Endothelial cell (in vitro differentiated cells): ENCODE data around the gene AK9. TPM values are rescaled to one million over a fixed set of nuclear protein-coding genes. Genes with fewer than 3 reads are reported as not detected.

Experiments
- DNase-seq: peaks from one replicate; pipeline ENCODE4 v3.0.0; 2021; ENCODE audit warnings: low spot score
- H3K27ac Mint-ChIP-seq: one replicate; pipeline ENCODE4 v1.8.0; 2021; ENCODE audit warnings: mixed read lengths, inconsistent platforms; ENCODE audit not compliant: unreplicated experiment
- H3K27me3 Mint-ChIP-seq: one replicate; pipeline ENCODE4 v1.8.0; 2021; ENCODE audit warnings: mild to moderate bottlenecking, moderate library complexity, mixed read lengths, inconsistent platforms; ENCODE audit not compliant: unreplicated experiment
- H3K36me3 Mint-ChIP-seq: one replicate; pipeline ENCODE4 v1.8.0; 2021; ENCODE audit warnings: mild to moderate bottlenecking, low read depth, mixed read lengths, inconsistent platforms; ENCODE audit not compliant: unreplicated experiment
- H3K4me1 Mint-ChIP-seq: one replicate; pipeline ENCODE4 v1.8.0; 2021; ENCODE audit warnings: mild to moderate bottlenecking, mixed read lengths, inconsistent platforms; ENCODE audit not compliant: unreplicated experiment
- H3K4me3 Mint-ChIP-seq: one replicate; pipeline ENCODE4 v1.8.0; 2021; ENCODE audit warnings: mild to moderate bottlenecking, mixed read lengths, inconsistent platforms; ENCODE audit not compliant: unreplicated experiment
- H3K9me3 Mint-ChIP-seq: one replicate; pipeline ENCODE4 v1.8.0; 2021; ENCODE audit warnings: mixed read lengths, inconsistent platforms; ENCODE audit not compliant: unreplicated experiment
- total RNA-seq: library from RNA; stranded (reverse); fragmentation: NEBNext Ultra II Directional; extraction: Animal tissue kit (Norgen Biotek cat#: 25700); gene quantifications from one replicate; pipeline ENCODE4 v1.2.1, GENCODE V29; 2021; ENCODE audit not compliant: unreplicated experiment
- TF ChIP-seq, protein P1 (sequence below): fragments of 200-600 bp; sonication (generic); IDR thresholded peaks from one replicate; pipeline ENCODE4 v1.5.0; 2021; ENCODE audit warnings: antibody characterized with exemption; ENCODE audit not compliant: unreplicated experiment

AK9 gene
- total RNA-seq, 1 donor from 2014 or later = 3.5 TPM

DNA sequence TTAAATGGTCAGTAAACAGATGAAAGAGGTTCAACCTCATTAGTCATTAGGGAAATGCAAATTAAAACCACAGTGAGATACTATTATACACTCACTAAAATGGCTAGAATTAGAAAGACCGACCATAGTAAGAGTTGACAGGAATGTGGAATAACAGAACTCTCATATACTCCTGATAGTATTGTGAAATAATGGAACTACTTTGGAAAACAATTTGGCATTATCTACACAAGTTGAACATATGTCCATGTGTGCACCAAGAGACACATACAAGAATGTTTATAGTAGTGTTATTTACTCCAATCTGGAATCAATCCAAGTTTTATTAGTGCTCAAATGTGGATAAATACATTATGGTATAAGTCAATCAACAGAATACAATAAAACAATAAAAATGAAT lies 59.6 kb downstream of the AK9 start:
- H3K4me3 Mint-ChIP-seq = no peak overlapping the region
- TF ChIP-seq, protein P1, sequence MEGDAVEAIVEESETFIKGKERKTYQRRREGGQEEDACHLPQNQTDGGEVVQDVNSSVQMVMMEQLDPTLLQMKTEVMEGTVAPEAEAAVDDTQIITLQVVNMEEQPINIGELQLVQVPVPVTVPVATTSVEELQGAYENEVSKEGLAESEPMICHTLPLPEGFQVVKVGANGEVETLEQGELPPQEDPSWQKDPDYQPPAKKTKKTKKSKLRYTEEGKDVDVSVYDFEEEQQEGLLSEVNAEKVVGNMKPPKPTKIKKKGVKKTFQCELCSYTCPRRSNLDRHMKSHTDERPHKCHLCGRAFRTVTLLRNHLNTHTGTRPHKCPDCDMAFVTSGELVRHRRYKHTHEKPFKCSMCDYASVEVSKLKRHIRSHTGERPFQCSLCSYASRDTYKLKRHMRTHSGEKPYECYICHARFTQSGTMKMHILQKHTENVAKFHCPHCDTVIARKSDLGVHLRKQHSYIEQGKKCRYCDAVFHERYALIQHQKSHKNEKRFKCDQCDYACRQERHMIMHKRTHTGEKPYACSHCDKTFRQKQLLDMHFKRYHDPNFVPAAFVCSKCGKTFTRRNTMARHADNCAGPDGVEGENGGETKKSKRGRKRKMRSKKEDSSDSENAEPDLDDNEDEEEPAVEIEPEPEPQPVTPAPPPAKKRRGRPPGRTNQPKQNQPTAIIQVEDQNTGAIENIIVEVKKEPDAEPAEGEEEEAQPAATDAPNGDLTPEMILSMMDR = no peak
- no peaks in the 10 kb centered on the region for H3K9me3 Mint-ChIP-seq
- DNase-seq = no peak
- no peak overlapping the region for H3K27ac Mint-ChIP-seq
- no peaks in the 10 kb centered on the region for H3K36me3 Mint-ChIP-seq
- H3K27me3 Mint-ChIP-seq = peaks cover 1% of the 10 kb centered on the region
- H3K4me1 Mint-ChIP-seq = no peaks in the 10 kb centered on the region

- no peaks in the 10 kb centered on the region for H3K27me3 Mint-ChIP-seq
- DNase-seq = no peak
- H3K4me3 Mint-ChIP-seq = no peak overlapping the region
- no peak overlapping the region for H3K27ac Mint-ChIP-seq
- no peaks in the 10 kb centered on the region for H3K9me3 Mint-ChIP-seq
- H3K36me3 Mint-ChIP-seq = no peaks in the 10 kb centered on the region
- no peaks in the 10 kb centered on the region for H3K4me1 Mint-ChIP-seq
- TF ChIP-seq, protein P1 = no peak
These were observed 62.6 kb downstream of the AK9 start for GRCh38 chr6:109628158-109629000.

DNA sequence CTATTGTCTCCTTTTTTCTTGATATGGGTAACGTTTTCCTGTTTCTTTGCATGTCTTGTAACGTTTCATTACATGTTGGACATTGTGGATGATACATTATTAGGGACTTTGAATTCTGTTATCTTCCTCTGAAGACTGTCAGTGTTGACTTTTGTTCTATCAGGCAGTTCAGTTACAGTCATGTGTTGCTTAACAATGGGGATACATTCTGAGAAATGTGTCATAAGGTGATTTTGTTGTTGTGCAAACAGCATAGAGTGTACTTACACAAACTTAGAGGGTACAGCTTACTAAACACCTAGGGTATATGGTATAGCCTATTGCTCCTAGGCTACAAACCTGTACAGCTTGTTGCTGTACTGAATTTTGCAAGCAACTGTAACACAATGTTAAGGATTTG lies 64.7 kb downstream of the AK9 start:
- Mint-ChIP-seq H3K4me3 (no peak overlapping the region), H3K4me1 (no peaks in the 10 kb centered on the region), H3K36me3 (no peaks in the 10 kb centered on the region), H3K27me3 (no peaks in the 10 kb centered on the region), H3K9me3 (no peaks in the 10 kb centered on the region), H3K27ac (no peak overlapping the region)
- no peak for DNase-seq
- TF ChIP-seq, protein P1 = no peak

DNA sequence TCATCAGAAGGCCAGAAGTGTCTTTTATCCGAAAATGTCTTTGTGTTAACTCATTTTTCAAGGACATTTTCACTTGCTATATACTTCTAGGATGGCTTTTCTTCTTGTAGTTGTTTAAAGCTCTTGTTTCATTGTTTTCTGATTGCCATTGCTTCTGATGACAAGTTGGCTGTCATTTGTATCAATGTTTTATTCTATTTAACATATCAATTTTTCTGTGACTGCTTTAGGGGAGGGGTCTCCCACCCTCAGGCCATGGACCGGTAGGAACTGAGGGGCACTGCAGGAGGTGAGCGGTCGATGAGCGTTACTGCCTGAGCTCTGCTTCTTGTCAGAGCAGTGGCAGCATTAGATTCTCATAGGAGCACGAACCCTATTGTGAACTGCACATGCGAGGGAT lies 65.8 kb downstream of the AK9 start:
- Mint-ChIP-seq H3K9me3 (no peaks in the 10 kb centered on the region), H3K27me3 (no peaks in the 10 kb centered on the region), H3K4me3 (no peak overlapping the region), H3K27ac (no peak overlapping the region), H3K36me3 (no peaks in the 10 kb centered on the region), H3K4me1 (no peaks in the 10 kb centered on the region)
- no peak for DNase-seq
- TF ChIP-seq, protein P1 = no peak

DNA sequence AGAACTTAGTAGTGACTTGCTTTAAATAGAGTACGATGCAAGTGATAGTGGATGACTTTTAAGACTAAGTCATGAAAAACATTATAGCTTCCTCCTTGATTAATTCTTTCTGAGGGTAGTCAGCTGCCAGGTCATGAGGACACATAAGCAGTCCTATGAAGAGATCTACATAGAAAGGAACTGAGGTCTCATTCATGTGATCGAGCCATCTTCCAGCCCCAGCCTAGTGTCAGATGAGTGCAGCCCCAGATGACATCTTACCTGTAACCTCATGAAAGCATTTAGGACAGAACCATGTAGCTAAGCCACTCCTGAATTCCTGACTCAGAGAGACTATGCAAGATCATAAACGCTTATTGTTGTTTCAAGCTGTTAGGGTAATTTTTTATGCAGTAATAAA lies 67.7 kb downstream of the AK9 start:
- DNase-seq = no peak
- H3K36me3 Mint-ChIP-seq = no peaks in the 10 kb centered on the region
- H3K27me3 Mint-ChIP-seq = no peaks in the 10 kb centered on the region
- no peaks in the 10 kb centered on the region for H3K9me3 Mint-ChIP-seq
- no peak overlapping the region for H3K27ac Mint-ChIP-seq
- H3K4me3 Mint-ChIP-seq = no peak overlapping the region
- TF ChIP-seq, protein P1 = no peak
- no peaks in the 10 kb centered on the region for H3K4me1 Mint-ChIP-seq
